Stimulated activated CD8-positive, alpha-beta memory T cell treated with anti-CD3 and anti-CD28 coated beads, Interleukin-2, amount 100 ng/mL, for 48 hours (primary cell): Measurements from ENCODE around the gene S100A1.
A peak's percentile ranks its signal among the peaks of the same experiment; 100 is the strongest.
"Not testable (repeated sequence)": the region's sequence is repeated elsewhere in the genome, so short reads cannot be mapped to it uniquely, and the experiment has no call there.

ENCODE experiments used
- DNase-seq, 2 donors: peaks; one replicate each; pipeline ENCODE4 v3.0.0-alpha.2; 2020; ENCODE audit warnings: low read depth in 2 of 2

The S100A1 gene

DNA sequence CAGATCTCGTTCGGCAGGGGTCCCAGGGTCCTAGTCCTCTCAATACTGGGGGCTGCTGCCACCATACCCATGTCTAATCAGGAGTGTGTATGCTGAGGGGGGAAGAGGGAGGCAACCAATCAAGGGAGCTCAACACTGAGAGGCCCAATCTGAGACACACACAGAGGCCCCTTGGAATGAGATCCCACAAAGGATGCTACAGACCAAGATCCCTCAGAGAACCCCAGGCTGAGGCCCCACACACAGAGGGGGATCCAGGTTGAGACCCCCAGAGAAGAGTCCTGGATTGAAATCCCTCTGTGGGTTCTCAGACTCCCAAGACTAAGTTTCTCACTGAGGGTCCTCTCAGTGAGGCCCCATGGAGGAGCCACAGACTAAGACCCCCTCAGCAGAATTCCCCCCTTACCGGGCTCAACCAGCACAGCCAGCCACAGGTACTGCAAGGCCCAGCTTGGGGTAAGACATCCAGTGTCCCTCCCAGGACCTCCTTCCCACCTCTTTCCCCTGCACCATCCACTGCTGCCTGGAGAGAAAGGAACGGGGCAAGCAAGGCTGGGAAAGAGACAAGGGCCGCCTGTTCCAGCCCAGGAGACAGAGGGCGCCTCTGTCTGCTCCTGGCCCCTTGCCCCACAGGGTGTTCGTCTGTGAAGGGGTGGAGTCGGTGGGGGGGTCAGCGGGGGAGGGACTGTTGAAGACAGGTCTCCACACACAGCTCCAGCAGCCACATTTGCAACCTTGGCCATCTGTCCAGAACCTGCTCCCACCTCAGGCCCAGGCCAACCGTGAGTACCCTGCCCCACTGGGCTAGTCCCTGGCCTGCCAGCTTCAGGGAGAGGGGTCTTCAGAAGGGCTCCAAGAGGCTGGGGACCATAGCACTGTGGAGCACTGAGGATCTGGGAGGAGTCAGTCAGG lies at the start of gene S100A1:
S100A1 (plus strand) TSS at position 720 of the 912 bp plus-strand sequence. CDS start 2,088 bp downstream, outside the sequence.
- DNase-seq: no peak

DNA sequence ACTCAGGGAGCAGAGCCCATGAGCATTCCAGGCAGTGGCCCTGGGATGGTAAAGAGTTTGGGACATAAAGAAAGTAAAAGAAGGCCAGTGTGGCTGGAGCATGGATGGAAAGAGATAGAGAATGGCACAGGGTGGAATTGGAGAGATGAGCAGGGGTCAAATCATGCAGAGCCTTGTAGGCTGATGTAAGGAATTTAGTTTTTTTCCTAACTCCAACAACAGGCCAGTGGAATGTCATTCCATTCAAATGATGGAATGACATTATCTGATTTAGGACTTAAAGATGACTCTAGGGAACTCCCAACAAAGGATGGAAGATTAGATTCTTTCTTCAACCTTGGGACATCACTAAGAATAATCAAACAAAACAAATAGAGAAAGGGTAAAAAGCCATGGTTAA lies 49.7 kb upstream of the S100A1 start:
- no peak for DNase-seq

DNA sequence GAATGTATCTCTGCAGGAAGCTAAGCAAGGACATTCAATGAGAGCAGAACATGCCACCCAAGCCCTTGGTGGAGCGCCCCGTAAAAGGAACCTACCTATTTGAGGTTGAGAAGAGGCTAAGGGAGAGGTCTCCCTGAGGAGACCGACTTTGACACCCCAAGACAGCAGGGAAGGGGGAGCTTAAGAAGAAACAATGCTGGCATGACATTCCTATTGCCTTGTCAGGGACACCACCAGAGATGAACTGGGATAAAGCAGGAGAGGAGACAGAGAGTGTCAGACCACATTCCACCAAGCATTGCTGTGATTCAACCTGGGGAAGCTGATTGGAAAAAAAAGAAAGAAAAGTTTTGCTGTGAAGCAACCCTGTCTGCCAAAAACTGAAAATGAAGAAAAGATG lies 49.3 kb upstream of the S100A1 start:
- DNase-seq: no peak

GRCh38 chr1:153582836-153583235 lies 45.4 kb upstream of the S100A1 start:
- not testable (repeated sequence) for DNase-seq

- not testable (repeated sequence) for DNase-seq
Observed at GRCh38 chr1:153583514-153583913, 44.7 kb upstream of the S100A1 start.

- DNase-seq: no peak
Observed at GRCh38 chr1:153583976-153584375, 44.3 kb upstream of the S100A1 start.

GRCh38 chr1:153585006-153585405 lies 43.2 kb upstream of the S100A1 start:
- DNase-seq: no peak

DNA sequence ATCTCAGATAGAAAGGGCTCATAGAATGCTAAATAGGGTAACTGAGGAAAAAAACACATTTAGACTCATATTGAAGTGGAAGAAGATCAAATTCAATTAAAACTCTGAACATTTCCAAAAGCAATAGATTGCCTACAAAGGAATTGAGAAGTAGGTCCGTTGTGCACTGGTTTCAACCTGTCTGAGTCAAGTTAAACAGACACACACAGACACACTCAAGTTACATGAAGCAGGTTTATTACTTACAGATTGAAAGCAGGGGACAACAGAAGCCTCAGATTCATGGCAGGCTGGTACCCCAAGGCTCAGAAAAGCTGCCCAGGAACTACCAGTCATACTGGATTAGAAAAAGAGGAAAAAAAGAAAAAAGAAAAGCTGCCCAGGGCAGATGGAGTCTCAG lies 41.9 kb upstream of the S100A1 start:
- no peak for DNase-seq

GRCh38 chr1:153587314-153587713 lies 40.9 kb upstream of the S100A1 start:
- no peak for DNase-seq

DNA sequence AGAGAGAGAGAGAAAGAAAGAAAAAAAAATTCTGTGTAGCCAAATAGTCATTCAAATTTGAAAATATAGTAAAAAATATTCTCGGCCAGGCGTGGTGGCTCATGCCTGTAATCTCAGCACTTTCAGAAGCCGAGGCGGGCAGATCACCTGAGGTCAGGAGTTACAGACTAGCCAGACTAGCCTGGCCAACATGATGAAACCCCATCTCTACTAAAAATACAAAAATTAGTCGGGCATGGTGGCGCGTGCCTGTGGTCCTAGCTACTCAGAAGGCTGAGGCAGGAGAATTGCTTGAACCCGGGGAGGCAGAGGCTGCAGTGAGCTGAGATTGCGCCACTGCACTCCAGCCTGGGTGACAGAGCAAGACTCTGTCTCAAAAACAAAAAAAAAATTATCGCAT lies 40.2 kb upstream of the S100A1 start:
- DNase-seq: not testable (repeated sequence)

GRCh38 chr1:153588482-153588881 lies 39.8 kb upstream of the S100A1 start:
- DNase-seq: no peak

GRCh38 chr1:153592748-153593147 lies 35.5 kb upstream of the S100A1 start:
- no peak for DNase-seq

DNA sequence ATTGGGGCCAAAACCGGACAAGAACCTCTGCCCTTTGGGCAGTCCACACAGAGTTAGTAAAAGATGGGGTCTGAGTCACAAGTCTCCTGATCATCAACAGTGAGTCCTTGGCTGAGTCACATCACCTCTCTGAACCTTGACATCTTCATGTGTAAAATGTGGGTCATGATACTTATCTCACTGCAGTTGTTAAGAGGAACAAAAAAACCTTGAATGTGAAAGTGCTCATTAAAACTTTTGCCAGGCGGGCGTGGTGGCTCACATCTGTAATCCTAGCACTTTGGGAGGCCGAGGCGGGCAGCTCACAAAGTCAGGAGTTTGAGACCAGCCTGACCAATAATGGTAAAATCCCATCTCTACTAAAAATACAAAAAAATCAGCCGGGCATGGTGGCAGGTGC lies 31.0 kb upstream of the S100A1 start:
- peak in 1 of 2 donors; percentile 17 for DNase-seq

GRCh38 chr1:153598309-153599172 lies 29.7 kb upstream of the S100A1 start:
- no peak for DNase-seq

DNA sequence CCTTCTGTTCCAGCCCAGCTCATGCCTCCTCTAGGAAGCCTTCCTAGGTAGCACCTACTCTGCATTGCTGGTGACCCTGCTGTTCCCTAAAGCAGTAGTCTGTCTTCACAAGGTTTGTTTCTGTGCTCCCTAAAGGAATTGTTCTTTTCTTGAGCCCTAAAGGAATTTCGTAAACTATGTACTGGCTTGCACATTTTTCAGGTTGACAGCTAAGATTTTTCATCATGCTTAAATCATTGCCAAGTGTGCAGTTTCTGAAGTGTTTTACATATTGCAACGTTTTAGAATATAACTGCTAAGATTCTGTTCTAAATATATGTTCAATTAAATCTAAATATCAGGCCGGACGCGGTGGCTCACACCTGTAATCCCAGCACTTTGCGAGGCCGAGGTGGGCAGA lies 28.4 kb upstream of the S100A1 start:
- no peak for DNase-seq

DNA sequence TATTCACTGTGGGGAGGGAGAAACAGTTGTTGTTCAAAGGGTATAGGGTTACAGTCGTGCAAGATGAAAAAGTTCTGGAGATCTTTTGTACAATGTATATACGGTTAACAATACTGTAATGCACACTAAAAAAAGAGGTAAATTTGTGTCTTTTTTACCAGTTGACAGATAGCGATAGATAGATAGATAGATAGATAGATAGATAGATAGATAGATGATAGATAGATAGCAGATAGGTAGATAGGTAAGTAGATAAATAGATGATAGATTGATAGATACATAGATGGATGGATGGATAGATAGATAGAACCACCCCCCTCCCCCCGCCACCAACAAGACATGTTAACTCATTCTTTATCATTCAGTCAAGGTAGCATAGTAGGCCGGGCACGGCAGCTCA lies 25.5 kb upstream of the S100A1 start:
- no peak for DNase-seq

DNA sequence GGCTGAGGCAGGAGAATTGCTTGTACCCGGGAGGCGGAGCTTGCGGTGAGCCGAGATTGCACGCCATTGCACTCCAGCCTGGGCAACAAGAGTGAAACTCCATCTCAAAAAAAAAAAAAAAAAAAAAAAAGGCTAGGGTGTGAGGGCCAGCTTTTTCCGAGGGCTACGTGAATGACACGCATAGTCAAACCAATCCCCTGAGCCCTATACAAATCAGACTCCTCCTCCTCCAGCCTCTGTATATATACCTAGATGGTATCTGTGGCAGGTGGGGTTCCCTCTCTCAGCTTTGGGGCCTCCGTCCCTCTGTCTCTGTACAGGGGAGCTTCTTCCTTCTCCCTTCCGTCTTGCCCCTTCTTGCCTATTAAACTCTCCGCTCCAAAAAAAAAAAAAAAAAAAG lies 22.0 kb upstream of the S100A1 start:
- DNase-seq: no peak

GRCh38 chr1:153607381-153607780 lies 20.9 kb upstream of the S100A1 start:
- no peak for DNase-seq

DNA sequence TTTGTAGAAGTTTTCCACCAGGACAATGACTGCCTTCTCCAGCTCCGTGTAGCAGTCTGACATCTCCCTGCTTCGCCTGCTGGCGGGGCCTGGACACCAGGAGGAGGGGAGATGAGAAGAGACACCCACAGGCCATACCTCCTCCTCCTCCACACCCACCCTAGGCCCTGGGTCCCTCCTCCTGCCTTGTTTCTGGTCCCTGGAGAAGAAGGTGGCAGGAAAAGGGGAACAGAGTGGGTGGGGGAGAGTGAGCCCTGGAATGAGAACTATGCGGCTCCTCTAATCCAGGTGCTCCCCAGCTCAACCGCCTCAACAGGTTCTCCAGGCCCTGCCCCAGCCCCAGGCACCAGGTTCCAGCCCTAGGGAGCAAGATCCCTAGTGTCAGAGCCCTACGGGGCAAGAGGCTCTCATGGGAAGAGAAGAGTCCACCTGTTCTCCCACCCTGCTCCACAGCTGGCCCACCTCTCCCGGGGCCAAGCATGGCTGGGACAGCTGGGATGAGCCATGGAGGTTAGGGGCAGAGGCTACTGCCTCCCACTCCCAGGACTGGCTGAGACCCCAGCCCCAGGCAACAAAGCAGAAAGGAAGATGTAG lies 20.0 kb upstream of the S100A1 start:
- DNase-seq: no peak

DNA sequence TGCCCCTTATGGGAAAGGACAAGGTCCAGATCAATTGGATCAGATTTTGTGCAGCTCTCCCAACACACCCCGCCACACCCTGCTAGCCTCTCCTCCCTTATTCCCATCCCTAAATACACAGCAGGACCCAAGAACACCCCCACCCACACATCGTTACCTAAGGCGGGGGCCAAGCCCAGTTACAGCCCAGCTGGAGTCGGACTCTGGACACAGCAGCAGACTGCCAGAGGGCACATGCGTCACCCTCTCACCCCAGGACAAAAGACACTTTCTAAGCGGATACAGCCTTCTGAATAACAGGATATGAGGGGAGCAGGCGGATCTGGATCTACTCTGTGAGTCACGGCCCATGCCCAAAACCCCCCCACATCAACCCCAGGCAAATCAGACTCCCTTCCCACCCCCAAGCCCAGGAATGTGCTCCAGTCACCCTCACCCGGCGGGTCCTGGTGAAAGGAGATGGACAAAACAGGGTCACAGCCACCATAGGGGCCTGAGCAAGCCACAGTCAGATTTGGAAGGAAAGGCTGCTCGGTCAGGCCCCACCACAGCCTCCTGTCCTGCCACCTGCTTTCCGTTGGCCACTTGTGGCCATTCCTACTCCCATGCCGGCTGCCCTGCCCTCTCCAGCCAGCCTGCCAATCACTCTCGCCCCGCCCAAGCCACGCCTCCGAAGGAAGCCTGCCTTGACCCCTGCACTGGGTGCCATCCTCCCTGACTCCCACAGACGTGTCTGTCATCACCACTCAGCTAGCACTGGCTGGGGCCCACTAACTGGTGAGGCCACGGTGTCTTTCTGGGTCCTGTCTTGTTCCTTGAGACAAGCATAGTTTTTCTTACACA lies 19.3 kb upstream of the S100A1 start:
- DNase-seq: no peak

- DNase-seq: no peak
Observed at GRCh38 chr1:153609585-153609907, 18.7 kb upstream of the S100A1 start.

- no peak for DNase-seq
Observed at GRCh38 chr1:153610334-153610733, 17.9 kb upstream of the S100A1 start.
